ENCODE measurements around the gene SHISA5.
"Not testable (repeated sequence)": the region's sequence is repeated elsewhere in the genome, so short reads cannot be mapped to it uniquely, and the experiment has no call there.

SHISA5 gene

GRCh38 chr3:48467110-48467454 lies 36.9 kb downstream of the SHISA5 start:
- in situ Hi-C loops (cut with MboI; ENCODE audit: low sequenced_read_pairs, unreplicated experiment) = no loop called here

GRCh38 chr3:48466386-48467109 lies 37.4 kb downstream of the SHISA5 start:
- in situ Hi-C loops (cut with MboI; ENCODE audit: low sequenced_read_pairs, unreplicated experiment) = no loop called here
- peak; percentile 57 for DNase-seq (ENCODE audit: low spot score)
- TF ChIP-seq CTCF (IDR thresholded peaks at IDR 0.05; ENCODE audit: borderline replicate concordance, control extremely low read depth, extremely low read depth, insufficient read depth, missing control alignments) = no peak

More at GRCh38 chr3:48467110-48467454, 36.9 kb downstream of the SHISA5 start:
- TF ChIP-seq CTCF (IDR thresholded peaks at IDR 0.05; ENCODE audit: borderline replicate concordance, control extremely low read depth, extremely low read depth, insufficient read depth, missing control alignments) = no peak
- DNase-seq (ENCODE audit: low spot score) = peak; percentile 42

GRCh38 chr3:48465531-48466378 lies 38.2 kb downstream of the SHISA5 start:
- peak; percentile 48 for TF ChIP-seq CTCF (IDR thresholded peaks at IDR 0.05; ENCODE audit: borderline replicate concordance, control extremely low read depth, extremely low read depth, insufficient read depth, missing control alignments)
- in situ Hi-C loops (cut with MboI; ENCODE audit: low sequenced_read_pairs, unreplicated experiment) = no loop called here
- DNase-seq (ENCODE audit: low spot score) = peak; percentile 93

- in situ Hi-C loops (cut with MboI; ENCODE audit: low sequenced_read_pairs, unreplicated experiment) = no loop called here
- no peak for TF ChIP-seq CTCF (IDR thresholded peaks at IDR 0.05; ENCODE audit: borderline replicate concordance, control extremely low read depth, extremely low read depth, insufficient read depth, missing control alignments)
- no peak for DNase-seq (ENCODE audit: low spot score)
Measured at GRCh38 chr3:48465237-48465530, 38.8 kb downstream of the SHISA5 start.

- TF ChIP-seq CTCF (IDR thresholded peaks at IDR 0.05; ENCODE audit: borderline replicate concordance, control extremely low read depth, extremely low read depth, insufficient read depth, missing control alignments) = no peak
- DNase-seq (ENCODE audit: low spot score) = peak; percentile 20
- in situ Hi-C loops (cut with MboI; ENCODE audit: low sequenced_read_pairs, unreplicated experiment) = no loop called here
Measured at GRCh38 chr3:48464713-48465221, 39.2 kb downstream of the SHISA5 start.

- no peak for DNase-seq (ENCODE audit: low spot score)
- TF ChIP-seq CTCF (IDR thresholded peaks at IDR 0.05; ENCODE audit: borderline replicate concordance, control extremely low read depth, extremely low read depth, insufficient read depth, missing control alignments) = no peak
- in situ Hi-C loops (cut with MboI; ENCODE audit: low sequenced_read_pairs, unreplicated experiment) = no loop called here
Measured at GRCh38 chr3:48463703-48464102, 40.3 kb downstream of the SHISA5 start.

GRCh38 chr3:48461767-48462166 lies 42.2 kb downstream of the SHISA5 start:
- in situ Hi-C loops (cut with MboI; ENCODE audit: low sequenced_read_pairs, unreplicated experiment); DNase-seq (ENCODE audit: low spot score): not testable (repeated sequence)
